HG03175 (cell line): ENCODE data around the gene ATN1.
A peak's percentile ranks its signal among the peaks of the same experiment; 100 is the strongest.

ENCODE experiments used
- ATAC-seq: cut with Tn5 transposase; IDR thresholded peaks from one replicate; pipeline ENCODE4 v1.9.1; 2021; ENCODE audit warnings: mild to moderate bottlenecking, moderate library complexity; ENCODE audit not compliant: unreplicated experiment

ATN1 gene

DNA sequence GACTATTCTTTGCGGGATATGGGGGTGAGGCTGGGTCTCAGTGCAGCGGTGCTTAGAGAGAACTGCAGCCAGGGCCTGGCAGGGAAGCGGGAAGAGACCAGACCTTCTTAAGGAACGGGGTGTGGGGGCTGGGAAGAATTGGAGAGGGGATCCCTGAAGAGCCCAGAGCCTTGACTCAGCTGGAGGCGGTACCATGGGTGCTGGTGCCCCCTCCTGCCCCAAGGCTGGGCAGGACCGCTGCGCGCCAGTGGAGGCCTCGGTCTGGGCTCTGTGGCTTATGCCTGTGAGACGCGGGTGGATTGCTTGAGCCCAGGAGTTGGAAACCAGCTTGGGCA is 14.5 kb downstream of the ATN1 start:
- ATAC-seq, result no peak

DNA sequence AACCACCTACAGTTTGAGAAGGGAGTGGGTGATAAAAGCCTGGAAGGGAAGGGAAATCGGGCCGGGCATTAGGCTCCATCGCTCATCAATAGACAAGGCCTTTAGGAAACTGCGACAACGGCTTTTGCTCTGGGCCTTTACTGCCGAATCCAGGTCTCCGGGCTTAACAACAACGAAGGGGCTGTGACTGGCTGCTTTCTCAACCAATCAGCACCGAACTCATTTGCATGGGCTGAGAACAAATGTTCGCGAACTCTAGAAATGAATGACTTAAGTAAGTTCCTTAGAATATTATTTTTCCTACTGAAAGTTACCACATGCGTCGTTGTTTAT is 15.6 kb downstream of the ATN1 start:
- ATAC-seq, result peak; percentile 37

DNA sequence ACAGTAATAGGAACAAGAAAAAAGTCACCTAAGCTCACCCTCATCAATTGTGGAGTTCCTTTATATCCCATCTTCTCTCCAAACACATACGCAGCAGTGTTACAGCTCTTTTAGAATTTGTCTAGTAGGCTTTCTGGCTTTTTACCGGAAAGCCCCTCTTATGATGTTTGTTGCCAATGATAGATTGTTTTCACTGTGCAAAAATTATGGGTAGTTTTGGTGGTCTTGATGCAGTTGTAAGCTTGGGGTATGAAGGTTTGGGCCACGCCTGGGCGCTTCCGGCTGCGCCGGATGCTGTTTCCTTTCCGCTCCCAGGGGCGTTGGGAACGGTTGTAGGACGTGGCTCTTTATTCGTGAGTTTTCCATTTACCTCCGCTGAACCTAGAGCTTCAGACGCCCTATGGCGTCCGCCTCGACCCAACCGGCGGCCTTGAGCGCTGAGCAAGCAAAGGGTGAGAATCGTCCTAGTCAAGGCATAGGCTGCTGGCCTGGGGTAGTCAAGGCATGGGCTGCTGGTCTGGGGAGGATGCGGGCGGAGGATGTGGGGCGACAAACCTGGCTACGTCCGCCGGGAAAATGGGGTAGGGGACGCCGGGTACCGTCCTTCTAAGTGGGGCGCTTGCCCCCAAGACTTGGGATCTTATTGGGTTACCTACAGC is 16.1 kb downstream of the ATN1 start, which contains the start of the genes C12orf57 and RNU7-1:
TSS of gene C12orf57 (plus strand) at position 301 of the 659 bp plus-strand sequence. CDS start at position 401, 100 bp downstream.
TSS of gene RNU7-1 (plus strand) at position 95 of the 659 bp plus-strand sequence.
- peak; percentile 36 for ATAC-seq

DNA sequence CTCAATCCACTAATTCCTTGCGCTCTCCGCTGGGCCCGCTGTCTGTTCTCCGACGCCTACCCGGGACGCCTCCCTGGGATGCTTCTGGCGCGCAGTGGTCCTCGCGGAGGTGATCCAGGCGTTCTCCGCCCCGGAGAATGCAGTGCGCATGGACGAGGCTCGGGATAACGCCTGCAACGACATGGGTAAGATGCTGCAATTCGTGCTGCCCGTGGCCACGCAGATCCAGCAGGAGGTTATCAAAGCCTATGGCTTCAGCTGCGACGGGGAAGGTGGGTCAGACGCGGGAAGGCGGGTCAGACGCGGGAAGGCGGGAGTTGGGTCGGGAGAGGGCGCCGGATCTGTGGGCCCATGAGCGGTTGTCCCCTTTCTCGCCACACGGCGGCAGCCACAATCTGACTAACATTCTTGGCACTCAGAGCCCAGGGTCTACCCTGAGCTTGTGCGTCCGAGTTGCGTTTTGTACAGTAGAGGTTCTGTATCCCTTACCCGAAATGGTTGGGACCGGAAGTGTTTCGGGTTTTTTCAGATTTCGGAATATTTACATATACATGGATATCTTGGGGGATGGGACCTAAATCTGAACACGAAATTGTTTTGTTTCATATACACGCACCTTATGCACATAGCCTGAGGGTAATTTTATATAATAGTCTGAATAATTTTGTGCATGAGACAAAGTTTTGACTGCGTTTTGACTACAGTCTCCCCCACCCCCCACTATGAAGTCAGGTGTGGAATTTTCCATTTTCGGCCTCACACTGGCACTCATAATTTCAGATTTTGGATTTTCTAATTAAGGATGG is 16.8 kb downstream of the ATN1 start:
- ATAC-seq, result peak; percentile 41

DNA sequence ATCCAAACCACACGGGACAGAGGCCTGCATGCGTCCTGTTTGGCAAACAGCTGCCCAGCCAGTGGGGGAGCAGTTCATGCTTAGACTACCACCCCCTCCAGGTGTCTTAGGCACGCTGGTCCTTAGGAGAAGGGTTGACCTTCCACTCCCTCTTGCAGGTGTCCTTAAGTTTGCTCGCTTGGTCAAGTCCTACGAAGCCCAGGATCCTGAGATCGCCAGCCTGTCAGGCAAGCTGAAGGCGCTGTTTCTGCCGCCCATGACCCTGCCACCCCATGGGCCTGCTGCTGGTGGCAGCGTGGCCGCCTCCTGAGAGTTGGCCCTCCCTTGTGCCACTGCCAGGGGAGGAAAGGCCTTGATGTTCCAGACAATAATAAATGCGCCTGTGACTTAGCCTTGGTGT is 17.9 kb downstream of the ATN1 start:
- ATAC-seq, result no peak

DNA sequence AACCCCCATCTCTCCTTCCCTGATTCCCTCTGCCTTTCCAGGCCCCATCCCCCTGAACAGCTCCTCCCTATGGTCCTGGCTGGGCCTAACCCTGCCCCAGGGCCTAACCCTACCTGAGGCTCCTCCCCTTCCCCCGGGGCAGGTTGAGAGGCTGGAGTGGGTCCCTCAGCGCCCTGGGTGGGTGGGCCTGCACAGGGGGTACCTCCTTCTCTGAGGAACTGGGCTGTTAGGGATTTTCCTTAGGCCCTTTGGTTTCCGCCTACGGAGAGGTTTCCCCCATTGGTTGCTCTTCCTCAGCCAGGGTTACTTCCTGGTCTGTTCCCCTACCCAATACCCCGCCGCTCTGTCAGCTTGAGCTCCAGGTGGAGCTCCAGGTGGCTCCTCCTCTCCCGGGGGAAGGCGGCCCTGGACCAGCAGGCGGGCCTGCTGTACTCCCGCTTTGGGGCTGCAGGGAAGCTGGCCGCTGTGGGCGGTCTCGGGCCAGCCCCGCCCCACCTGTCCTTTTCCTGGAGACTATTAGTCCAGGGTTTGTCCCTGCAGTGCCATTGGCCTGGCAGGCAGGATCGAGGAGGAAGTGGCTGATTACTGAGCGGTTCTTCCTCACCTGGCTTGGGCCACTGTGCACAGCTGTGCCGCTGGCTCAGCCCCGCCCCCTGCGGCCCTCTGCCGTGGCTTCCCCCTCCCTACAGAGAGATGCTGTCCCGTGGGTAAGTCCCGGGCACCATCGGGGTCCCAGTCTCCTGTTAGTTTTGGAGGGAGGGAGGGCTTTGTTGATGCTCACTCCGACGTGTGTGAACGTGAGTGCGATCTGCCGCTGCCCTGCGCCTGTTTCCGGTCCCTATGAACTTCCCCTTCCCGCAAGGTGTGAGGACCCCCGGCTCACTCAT is 18.5 kb downstream of the ATN1 start:
- peak; percentile 24 for ATAC-seq

DNA sequence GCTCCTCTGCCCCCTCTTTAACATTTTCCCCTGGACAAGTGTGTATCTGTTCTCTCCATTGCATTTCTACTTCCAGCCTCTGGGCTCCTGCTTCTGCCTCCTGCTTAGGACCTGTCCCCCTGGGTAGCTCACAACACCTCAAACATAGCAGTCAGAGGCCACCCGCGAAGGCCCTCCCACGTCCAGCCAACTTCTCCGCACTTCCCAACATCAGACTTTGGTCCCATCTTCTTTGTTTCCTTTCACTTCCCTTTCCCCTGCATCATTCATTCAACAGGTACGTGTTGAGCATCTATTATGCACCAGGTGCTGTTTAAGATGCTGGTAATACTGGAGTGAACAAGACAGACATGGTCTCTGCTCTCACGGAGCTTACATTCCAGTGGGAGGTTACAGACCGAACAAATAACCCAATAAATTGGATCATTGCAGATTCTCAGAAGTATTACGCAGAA is 19.2 kb downstream of the ATN1 start:
- ATAC-seq, result no peak

DNA sequence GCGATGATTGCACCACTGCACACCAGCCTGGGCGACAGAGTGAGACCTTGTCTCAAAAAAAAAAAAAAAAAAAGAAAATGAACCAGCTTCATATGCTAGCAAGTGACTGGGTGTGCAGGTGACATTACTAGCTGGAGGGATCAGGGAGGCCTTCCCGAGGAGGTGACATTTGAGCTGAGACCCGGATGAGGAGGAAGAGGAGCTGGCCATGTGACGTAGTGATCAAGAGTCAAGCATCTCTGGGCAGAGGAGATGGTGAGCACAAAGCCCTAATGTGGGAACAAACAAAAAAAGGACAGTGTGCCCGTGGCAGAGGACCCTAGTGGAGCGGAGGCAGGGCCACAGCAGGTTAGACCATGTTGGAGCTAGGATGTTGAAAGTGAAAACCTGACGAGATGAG is 19.9 kb downstream of the ATN1 start:
- no peak for ATAC-seq

DNA sequence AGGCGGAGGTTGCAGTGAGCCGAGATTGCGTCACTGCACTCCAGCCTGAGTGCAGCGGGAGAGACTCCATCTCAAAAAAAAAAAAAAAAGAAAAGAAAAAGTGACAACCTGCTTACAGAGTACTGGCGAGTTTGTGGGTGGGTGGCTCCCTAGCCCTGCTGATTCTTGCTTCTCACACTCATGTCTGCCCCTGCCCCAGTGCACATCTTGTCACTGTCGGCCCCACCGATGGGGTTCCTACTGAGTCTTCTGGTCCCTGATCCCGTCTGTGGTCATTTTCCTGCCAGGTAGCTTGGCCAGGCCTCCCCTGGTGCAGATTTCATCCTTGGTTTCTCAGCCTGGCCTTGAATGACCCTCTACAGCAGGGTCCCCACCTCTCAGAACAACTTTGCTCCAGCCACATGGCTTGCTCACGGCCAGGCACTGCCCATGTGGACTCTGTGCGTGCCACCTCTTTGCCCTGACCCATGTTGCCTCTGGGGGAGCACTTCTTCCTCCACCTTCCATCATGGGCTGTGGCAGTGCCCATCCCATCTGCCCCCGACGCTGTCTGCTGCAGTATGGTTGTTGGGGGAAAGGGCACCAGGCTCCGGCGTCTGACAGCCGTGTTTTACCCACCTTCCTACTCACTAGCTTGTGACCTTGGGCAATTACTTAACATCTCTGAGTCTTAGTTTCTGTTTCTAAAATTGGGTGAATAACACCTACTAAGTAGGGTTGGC is 21.3 kb downstream of the ATN1 start:
- ATAC-seq, result no peak

DNA sequence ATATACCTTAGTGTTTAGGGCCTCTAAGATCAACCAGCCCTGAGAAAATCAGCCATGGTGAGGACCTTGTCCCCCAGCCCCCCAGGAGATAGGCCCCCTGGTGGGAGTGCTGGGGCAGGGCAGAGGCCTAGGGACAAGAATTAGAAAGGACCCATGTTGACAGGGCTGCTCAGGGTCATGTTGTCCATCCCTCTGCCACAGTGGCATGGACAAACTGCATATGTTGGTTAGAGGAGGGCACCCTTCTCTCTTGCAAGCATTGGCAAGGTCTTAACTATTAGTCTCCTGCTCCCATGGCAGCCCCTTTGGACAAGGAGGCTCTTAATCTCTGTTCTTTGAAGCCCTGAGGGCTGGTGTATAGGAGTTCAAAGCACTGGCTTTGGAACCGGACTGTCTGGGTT is 22.6 kb downstream of the ATN1 start:
- ATAC-seq, result no peak

DNA sequence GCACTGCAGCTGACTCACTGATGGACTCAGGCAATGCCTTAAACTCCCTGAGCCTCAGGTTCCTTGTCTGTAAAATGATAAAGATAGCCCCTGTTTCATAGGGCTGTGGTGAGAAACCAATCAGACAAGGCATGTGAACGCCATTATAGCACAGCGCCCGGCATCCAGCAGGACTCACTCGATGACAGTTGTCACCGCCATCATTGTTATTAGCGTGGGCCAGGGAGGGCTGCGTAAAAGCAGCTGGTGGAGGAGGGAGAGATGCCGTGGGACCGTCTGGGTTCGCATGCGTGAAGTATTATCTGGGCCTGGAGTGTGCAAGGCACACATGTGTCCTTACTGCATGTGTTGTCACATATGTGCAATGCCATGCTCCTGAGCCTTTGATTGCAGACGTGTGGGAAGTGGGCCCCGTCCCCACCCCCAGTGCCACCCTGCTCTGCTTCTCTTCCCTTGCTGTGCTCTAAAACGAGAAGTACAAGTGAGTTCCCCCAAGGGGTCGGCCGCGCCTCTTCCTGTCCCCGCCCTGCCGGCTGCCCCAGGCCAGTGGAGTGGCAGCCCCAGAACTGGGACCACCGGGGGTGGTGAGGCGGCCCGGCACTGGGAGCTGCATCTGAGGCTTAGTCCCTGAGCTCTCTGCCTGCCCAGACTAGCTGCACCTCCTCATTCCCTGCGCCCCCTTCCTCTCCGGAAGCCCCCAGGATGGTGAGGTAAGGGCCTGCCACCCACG is 23.2 kb downstream of the ATN1 start, which contains the start of gene PTPN6:
TSS of gene PTPN6 (plus strand) at position 546 of the 730 bp plus-strand sequence. CDS start at position 703, 157 bp downstream.
- peak; percentile 15 for ATAC-seq

DNA sequence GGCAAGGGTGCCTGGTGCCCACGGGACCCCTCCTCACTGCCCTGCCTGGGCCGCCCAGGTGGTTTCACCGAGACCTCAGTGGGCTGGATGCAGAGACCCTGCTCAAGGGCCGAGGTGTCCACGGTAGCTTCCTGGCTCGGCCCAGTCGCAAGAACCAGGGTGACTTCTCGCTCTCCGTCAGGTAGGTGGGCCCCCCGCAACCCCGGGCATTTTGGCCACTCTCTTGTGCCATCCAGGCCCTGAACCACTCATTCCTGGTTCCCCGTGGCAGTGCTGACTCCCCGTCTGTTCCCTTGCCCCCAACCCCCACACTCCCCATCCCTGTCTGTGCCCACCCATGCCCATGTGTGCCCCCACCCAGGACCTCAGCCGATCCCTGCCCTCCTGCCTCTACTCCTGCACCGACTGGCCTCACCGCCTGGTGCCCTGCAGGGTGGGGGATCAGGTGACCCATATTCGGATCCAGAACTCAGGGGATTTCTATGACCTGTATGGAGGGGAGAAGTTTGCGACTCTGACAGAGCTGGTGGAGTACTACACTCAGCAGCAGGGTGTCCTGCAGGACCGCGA is 23.9 kb downstream of the ATN1 start:
- no peak for ATAC-seq

DNA sequence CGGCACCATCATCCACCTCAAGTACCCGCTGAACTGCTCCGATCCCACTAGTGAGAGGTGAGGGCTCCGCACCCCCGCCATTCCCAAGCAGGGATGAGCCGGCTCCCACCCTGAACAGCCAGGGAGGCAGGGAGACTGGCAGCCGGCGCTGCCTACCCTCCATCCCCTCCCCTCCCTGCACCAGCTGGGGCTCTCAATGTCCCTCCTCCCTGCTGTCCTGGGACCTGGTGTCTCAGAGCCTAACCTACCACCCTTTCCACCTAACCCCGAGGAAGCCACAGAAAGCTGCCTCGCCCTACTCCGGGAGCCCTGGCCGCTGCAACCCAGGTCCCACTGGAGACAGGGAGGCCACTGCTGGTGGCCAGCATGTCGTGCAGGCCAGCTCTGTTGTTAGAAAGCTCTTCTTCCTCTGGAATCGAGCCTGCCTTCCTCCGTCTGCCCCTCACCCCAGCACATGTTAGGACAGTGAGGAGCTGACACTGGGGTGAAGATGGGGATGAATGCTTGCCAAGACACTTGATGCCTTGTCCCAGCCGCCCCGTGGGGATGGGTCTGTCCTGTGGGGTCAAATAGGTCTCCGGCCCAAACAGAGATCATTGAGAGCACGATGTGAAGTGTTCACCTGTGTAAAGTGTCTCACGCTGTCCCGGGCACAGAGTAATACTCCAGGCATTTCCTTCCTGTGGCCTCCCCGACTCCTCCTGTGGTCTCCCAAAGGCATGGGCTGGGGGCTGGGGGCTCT is 24.5 kb downstream of the ATN1 start:
- ATAC-seq, result no peak

DNA sequence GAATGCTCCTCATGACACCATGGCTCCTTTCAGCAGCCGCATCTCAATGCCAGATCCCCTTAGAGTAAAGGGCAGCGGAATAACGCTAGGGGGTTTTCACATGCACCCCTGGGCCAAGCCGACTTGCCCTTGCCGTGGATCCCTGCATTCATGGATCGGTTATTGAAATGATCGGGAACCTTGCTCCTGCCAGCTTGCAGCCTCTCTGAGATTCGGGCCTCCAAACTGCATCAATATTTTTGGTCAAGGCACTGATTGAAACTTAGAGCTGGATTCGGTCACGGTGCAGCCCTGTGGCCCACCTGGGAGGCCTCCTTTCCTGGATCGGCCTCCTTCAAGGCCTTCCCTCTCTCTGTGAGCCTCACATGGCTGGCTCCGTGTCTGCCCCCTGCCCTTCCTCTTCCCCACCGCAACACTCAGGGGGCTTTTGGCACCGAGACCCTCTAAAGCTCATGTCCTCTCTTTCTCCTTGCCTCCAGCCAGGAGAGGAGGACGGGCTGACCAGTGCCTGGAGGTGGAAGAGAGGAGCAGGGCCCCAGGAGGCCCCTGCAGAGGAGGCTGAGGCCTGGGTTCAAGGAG is 25.2 kb downstream of the ATN1 start:
- ATAC-seq, result no peak

DNA sequence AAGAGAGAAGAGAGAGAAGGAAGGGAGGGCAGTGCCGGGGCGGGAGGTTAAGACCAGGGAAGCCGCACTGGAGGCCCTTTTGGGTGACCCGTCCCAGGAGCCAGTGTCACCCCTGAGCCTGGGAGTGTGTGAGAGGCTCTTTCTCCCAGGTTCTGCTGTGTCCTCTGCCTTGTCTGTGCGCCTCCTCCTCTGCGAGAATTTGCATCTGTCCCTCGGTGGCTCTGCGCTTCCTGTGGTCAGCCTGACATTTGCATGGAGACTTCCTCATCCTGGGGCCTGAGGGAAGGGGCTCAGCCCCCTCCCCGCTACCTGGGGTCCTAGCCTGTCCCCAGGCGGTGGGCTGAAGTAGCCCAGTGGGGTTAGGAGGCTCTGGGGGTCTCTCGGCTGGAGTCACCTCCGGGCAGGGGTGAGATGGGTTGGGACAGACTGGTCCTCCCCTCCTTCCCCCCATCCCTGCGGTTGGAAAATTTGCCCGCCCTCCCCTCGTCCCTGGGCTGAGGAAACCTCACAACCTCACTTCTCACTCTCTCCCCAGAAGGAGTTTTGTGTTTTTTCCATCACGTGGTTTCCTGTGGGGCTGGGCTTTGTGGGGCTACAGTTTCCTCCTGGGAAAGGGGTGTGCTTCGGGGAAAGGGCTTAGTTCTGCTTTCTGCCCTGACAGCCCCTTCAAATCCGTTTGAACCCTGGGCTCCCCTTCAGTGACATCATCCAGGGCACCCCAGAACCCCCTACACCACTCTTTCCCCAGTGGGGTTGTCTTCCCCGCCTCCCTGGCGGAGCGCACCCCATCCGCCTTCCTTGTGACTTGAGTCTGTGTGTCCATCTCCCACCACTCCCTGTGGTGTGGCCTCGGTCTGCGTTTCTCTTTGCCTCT is 25.9 kb downstream of the ATN1 start:
- peak; percentile 48 for ATAC-seq

DNA sequence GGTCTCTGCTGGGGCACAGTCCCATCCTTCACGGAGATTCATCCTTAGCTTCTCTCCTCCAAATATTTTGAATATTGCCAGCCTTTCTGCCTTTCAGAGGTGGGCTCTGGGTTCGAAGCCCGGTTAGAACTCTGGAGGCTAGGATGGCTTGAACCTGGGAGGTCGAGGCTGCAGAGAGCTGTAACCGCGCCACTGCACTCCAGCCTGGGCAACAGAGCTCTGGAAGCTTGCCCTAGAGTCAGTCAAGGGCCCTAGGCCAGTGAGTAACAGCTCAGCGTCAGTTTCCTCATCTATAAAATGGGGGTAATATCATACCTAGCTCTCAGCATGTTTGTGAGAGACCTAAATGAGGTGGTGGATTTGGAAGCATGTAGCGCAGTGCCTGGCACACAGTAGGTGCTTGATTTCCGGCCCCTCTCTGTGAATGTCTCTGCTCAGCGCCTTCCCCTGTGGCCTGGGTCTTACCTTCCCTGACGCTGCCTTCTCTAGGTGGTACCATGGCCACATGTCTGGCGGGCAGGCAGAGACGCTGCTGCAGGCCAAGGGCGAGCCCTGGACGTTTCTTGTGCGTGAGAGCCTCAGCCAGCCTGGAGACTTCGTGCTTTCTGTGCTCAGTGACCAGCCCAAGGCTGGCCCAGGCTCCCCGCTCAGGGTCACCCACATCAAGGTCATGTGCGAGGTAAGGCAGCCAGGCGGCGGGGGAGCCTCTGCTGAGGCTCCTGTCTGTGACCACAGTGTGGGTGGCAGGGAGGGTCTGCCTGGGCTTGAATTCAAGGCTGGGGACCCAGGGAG is 26.8 kb downstream of the ATN1 start:
- ATAC-seq, result no peak
